A673 (cell line): ENCODE measurements around the gene SNED1.

Source experiments
- EZH2 ChIP-seq: fragments of 200-600 bp; sonication (generic); IDR thresholded peaks from 2 replicates; pipeline ENCODE4 v1.6.1; 2017; ENCODE audit warnings: borderline replicate concordance, low read depth, mild to moderate bottlenecking, mixed read lengths, antibody characterized with exemption, low read length; ENCODE audit not compliant: poor library complexity, severe bottlenecking
- TF ChIP-seq, protein P1 (sequence below): fragments of 300-800, 200-600 bp; sonication (generic); conservative IDR thresholded peaks from 2 replicates; pipeline ENCODE4 v1.5.1; 2017; ENCODE audit warnings: low read depth, mild to moderate bottlenecking, antibody characterized with exemption, low read length, moderate library complexity, mixed read lengths

DNA sequence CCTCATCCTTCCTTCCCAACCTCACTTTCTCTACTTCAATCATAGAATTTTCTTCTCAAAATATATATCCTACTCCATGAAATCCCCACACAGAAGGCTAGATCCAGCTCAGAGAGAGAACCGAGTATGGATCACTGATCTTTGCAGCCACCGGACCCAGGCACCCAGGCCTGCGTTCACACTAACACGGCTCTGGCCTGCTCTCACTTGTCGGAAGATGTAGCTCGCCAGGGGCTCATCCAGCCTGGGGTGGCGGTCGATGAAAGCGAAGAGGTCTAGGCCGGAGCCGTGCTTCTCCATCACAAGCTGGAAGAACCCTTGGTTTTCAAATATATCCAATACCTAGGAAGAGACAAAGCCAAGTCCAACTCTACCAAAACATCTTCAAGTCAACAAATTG, 116.4 kb downstream of the SNED1 start:
- TF ChIP-seq, protein P1, sequence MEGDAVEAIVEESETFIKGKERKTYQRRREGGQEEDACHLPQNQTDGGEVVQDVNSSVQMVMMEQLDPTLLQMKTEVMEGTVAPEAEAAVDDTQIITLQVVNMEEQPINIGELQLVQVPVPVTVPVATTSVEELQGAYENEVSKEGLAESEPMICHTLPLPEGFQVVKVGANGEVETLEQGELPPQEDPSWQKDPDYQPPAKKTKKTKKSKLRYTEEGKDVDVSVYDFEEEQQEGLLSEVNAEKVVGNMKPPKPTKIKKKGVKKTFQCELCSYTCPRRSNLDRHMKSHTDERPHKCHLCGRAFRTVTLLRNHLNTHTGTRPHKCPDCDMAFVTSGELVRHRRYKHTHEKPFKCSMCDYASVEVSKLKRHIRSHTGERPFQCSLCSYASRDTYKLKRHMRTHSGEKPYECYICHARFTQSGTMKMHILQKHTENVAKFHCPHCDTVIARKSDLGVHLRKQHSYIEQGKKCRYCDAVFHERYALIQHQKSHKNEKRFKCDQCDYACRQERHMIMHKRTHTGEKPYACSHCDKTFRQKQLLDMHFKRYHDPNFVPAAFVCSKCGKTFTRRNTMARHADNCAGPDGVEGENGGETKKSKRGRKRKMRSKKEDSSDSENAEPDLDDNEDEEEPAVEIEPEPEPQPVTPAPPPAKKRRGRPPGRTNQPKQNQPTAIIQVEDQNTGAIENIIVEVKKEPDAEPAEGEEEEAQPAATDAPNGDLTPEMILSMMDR = no peak
- TF ChIP-seq EZH2 = no peak
